ENCODE results near the gene BEND6. TPM values are rescaled to one million over a fixed set of nuclear protein-coding genes. Genes with fewer than 3 reads are reported as not detected.

BEND6 gene
- total and polyA plus RNA-seq, 2 of the 13 experiments (the other 11 are each of a cell fraction or from before 2014, with no cell fraction given), result 0.20 to 0.21 TPM

DNA sequence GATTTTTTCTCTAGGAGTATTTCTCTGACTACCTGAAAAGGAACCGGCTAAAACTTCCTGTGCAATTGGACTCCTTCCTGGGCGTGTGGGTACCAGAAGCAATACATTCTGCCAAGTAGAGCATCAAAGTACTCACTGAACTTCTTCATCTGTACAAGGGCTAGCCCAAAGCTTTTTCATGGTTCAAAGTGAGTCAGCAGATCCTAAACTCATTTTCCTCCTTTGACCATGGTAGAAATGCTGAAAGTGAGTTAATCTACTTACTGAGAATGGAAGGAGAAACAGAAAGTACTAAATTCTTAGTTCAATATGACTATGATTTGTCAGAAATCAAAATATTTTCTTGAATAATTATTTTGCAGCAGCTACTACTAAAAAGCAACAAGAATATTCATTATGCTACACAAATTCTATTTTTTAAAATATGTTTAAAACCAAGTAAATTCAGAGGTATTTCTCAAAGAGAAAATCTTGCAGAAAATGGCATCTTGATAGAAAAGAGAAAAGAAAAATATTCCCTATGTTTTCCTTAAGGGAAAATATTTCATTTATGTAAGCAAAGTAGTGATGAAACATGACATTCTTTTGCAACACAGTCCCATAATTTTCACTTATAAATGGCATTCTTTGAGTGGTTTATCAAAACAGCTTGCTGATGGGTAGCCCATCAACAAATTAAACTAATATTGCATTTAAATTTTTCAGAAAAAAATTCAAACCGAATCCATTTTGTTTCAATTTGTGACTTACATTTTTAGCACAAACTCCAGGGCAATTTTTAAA, 3.7 kb upstream of the BEND6 start:
- FAIRE-seq, result no peak
- WGBS (ENCODE audit: low lambda C conversion rate), result 72% methylated on average over 3 of the region's 3 CpGs
- no peak for DNase-seq (ENCODE audit: low spot score)
- in situ Hi-C loops (cut with HindIII; ENCODE audit: extremely low pct_ligation_motif_present, low pct_unique_long_range_greater_than_20kb), result no loop called here
- Histone ChIP-seq H3K27ac (ENCODE audit: extremely low read length, insufficient read depth, low read length) (no peak overlapping the region), H3K4me3 (replicated peaks in 1 of 3; ENCODE audit: insufficient read depth in 1 of 3, low read depth in 2 of 3, low read length in 3 of 3) (no peak overlapping the region), H4K20me1 (ENCODE audit: insufficient read depth, low read length) (no peaks in the 10 kb centered on the region), H3K9ac (ENCODE audit: insufficient read depth, low read depth, low read length) (no peak overlapping the region), H3K36me3 (replicated peaks in 1 of 2; ENCODE audit: control insufficient read depth in 1 of 2, insufficient read depth in 2 of 2, low read length in 2 of 2) (no peaks in the 10 kb centered on the region), H3K4me1 (ENCODE audit: insufficient read depth, low read length) (peaks cover 12% of the 10 kb centered on the region), H3K27me3 (ENCODE audit: control insufficient read depth in 1 of 2, insufficient read depth in 2 of 2, low read length in 2 of 2) (peaks cover 0 to under 1% of the 10 kb centered on the region in 2 experiments; a peak in 3 of 5 replicates), H3K9me3 (ENCODE audit: low read length) (no peaks in the 10 kb centered on the region), H2AFZ (ENCODE audit: low read length) (no peak overlapping the region), H3K79me2 (ENCODE audit: insufficient read depth, low read length) (no peaks in the 10 kb centered on the region), H3K4me2 (ENCODE audit: low read depth, low read length) (no peak overlapping the region)
- intact Hi-C loops (cut with micrococcal nuclease; ENCODE audit: unreplicated experiment), result loop anchor here (10.0 kb wide), 1 partner anchor 144 kb away; the partner anchor contains the start of gene ZNF451
- no TSS peak for BruUV-seq (replicated peaks)
- POLR2A ChIA-PET, result no interaction called here
- no peak for ATAC-seq
- no peak for TF ChIP-seq BORCS8-MEF2B (CRISPR knock-in tag; IDR thresholded peaks at IDR 0.05)
- no peak for TF ChIP-seq ZNF33A (CRISPR knock-in tag; IDR thresholded peaks at IDR 0.05; ENCODE audit: borderline replicate concordance)
- TF ChIP-seq ZNF607 (CRISPR knock-in tag; IDR thresholded peaks at IDR 0.05; ENCODE audit: borderline replicate concordance), result no peak
- TF ChIP-seq, protein P1, sequence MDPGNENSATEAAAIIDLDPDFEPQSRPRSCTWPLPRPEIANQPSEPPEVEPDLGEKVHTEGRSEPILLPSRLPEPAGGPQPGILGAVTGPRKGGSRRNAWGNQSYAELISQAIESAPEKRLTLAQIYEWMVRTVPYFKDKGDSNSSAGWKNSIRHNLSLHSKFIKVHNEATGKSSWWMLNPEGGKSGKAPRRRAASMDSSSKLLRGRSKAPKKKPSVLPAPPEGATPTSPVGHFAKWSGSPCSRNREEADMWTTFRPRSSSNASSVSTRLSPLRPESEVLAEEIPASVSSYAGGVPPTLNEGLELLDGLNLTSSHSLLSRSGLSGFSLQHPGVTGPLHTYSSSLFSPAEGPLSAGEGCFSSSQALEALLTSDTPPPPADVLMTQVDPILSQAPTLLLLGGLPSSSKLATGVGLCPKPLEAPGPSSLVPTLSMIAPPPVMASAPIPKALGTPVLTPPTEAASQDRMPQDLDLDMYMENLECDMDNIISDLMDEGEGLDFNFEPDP (CRISPR knock-in tag; conservative IDR thresholded peaks at IDR 0.05), result no peak
- TF ChIP-seq SP1 (IDR thresholded peaks at IDR 0.05), result no peak
- no peak for TF ChIP-seq SP1 (CRISPR knock-in tag; IDR thresholded peaks at IDR 0.05)
- no peak for TF ChIP-seq JDP2 (CRISPR knock-in tag; IDR thresholded peaks at IDR 0.05; ENCODE audit: borderline replicate concordance)
- TF ChIP-seq ZNF251 (CRISPR knock-in tag; IDR thresholded peaks at IDR 0.05), result no peak
- no peak for TF ChIP-seq ELF4 (CRISPR knock-in tag; IDR thresholded peaks at IDR 0.05; ENCODE audit: borderline replicate concordance)
- no peak for TF ChIP-seq ZNF839 (CRISPR knock-in tag; IDR thresholded peaks at IDR 0.05; ENCODE audit: borderline replicate concordance)
- no peak for TF ChIP-seq ZNF788 (CRISPR knock-in tag; IDR thresholded peaks at IDR 0.05; ENCODE audit: borderline replicate concordance)
- CTCF ChIA-PET (ENCODE audit: low intra/inter-chr PET ratio, low total read pairs), result no interaction called here
